ENCODE measurements around the gene LHX6.

DNA sequence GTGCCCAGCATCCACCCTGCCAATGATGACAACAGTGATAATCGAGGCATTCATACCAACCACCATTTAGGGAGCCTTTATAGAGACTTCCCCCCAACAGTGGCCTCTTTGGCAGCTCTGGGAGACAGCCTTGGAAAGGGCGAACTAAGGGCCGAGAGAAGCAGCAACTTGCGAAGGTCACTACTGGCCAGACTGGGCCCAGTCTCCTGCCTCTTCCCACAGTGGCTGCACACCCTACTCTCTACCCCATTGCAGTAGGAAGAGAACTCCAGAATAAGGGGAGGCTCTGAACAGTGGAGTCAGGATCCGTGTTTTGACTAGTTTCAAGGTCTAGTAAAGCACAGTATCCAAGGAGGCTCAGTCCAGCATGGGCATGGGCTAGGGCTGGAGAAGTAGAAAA, 5.3 kb downstream of the LHX6 start:
- TF ChIP-seq POLR2A (IDR thresholded peaks at IDR 0.05) (no peak), EP300 (IDR thresholded peaks at IDR 0.05) (no peak)
- TF ChIP-seq, protein P1, sequence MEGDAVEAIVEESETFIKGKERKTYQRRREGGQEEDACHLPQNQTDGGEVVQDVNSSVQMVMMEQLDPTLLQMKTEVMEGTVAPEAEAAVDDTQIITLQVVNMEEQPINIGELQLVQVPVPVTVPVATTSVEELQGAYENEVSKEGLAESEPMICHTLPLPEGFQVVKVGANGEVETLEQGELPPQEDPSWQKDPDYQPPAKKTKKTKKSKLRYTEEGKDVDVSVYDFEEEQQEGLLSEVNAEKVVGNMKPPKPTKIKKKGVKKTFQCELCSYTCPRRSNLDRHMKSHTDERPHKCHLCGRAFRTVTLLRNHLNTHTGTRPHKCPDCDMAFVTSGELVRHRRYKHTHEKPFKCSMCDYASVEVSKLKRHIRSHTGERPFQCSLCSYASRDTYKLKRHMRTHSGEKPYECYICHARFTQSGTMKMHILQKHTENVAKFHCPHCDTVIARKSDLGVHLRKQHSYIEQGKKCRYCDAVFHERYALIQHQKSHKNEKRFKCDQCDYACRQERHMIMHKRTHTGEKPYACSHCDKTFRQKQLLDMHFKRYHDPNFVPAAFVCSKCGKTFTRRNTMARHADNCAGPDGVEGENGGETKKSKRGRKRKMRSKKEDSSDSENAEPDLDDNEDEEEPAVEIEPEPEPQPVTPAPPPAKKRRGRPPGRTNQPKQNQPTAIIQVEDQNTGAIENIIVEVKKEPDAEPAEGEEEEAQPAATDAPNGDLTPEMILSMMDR (IDR thresholded peaks at IDR 0.05): no peak

Measured in tibial nerve (tissue), 4 donors.